Mesodermal cell (in vitro differentiated cells): Measurements from ENCODE around the gene MISP3.

Source experiments
- H3K27ac ChIP-seq: 2 replicates; pipeline ENCODE4 v1.7.0; 2013; ENCODE audit warnings: mild to moderate bottlenecking, low read depth, low read length, moderate library complexity; ENCODE audit not compliant: severe bottlenecking
- H3K36me3 ChIP-seq: 2 replicates; pipeline ENCODE4 v1.7.1; 2013; ENCODE audit warnings: mild to moderate bottlenecking, low read length, moderate library complexity; ENCODE audit not compliant: control insufficient read depth, insufficient read depth
- H3K4me1 ChIP-seq: one replicate; pipeline ENCODE4 v1.7.1; 2013; ENCODE audit warnings: mild to moderate bottlenecking, low read length; ENCODE audit not compliant: insufficient read depth, control insufficient read depth, poor library complexity, severe bottlenecking
- H3K4me3 ChIP-seq: 2 replicates; pipeline ENCODE4 v1.7.0; 2013; ENCODE audit warnings: low read length, control low read depth, mild to moderate bottlenecking; ENCODE audit not compliant: insufficient read depth, poor library complexity, severe bottlenecking; ENCODE audit errors: extremely low read depth
- H3K9me3 ChIP-seq: 2 replicates; pipeline ENCODE4 v1.7.1; 2013; ENCODE audit warnings: mild to moderate bottlenecking, low read length, moderate library complexity; ENCODE audit not compliant: control insufficient read depth
- WGBS, 2 experiments: methylation state at CpG; one replicate each; pipeline ENCODE4 v1.1.5; 2013; ENCODE audit warnings: missing lambda C conversion rate in 2 of 2; ENCODE audit not compliant: insufficient coverage in 2 of 2; 5-methylcytosine and 5-hydroxymethylcytosine counted together

The MISP3 gene

GRCh38 chr19:14116918-14117578 is 44.5 kb downstream of the MISP3 start:
- Histone ChIP-seq H3K4me1 (peaks cover 41% of the 10 kb centered on the region), H3K4me3 (peak overlapping the region; percentile 94), H3K36me3 (peaks cover 14% of the 10 kb centered on the region), H3K27ac (no peak overlapping the region), H3K9me3 (no peaks in the 10 kb centered on the region)
- WGBS, 2 experiments, result 1% methylated on average over 31 to 33 of the region's 33 CpGs

- H3K27ac ChIP-seq, result peak within 1 kb of the TSS; percentile 93
- 0% methylated on average over 55 to 56 of the region's 67 CpGs for WGBS, 2 experiments
- H3K36me3 ChIP-seq, result peaks cover 16% of the 10 kb centered on the region
- H3K9me3 ChIP-seq, result no peaks in the 10 kb centered on the region
- H3K4me3 ChIP-seq, result peak within 1 kb of the TSS; percentile 94
- H3K4me1 ChIP-seq, result peaks cover 37% of the 10 kb centered on the region
Observed at GRCh38 chr19:14117668-14118164, 45.1 kb downstream of the MISP3 start, which contains the start of gene PRKACA. PRKACA (minus strand) TSS chr19:14117762; CDS start chr19:14117547, 215 bp downstream.

DNA sequence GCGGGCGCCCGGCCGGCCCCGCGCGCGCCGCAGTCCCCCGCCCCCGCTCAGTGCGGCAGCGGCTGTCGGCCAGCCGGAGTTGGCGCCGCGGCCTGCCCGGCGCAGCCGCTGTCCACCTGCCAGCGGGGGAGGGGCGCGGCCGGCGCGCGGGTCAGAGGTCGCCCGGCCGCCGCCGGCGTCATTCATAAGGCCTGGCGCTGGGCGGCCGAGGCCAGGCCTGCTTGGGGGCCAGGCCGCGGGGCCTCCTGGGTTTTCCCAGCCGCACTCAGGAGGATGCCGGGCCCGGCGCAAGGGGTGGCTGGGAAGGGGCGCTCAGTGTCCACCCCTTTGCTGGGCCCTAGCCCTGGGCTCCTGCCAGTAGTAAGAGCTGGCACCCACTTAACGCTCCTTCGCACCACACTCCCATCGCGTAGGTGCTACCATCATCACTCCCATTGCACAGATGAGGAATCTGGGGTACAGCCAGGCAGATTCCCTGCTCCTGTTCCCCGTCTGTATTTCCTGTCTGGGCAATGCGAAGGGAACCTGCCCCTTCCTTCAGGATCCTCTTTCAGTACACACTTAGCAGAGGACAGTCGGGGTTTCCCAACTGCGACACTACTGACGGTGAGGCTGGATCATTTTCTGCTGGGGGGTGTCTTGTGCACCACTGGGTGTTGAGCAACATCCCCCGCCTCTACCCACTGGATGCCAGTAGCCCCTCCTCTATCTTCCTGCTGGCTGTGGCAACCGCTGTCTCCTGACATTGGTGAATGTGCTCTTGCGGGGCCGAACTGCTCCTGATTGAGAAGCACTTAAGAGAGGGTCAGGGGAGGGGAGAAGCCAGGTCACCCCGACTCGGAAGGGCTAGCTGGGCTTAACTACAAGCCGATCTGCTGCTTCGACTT is 45.8 kb downstream of the MISP3 start:
- Histone ChIP-seq H3K36me3 (peaks cover 17% of the 10 kb centered on the region), H3K27ac (peak overlapping the region; percentile 93), H3K4me3 (peak overlapping the region; percentile 34), H3K4me1 (peaks cover 30% of the 10 kb centered on the region), H3K9me3 (no peaks in the 10 kb centered on the region)
- WGBS, 2 experiments, result 15 to 19% methylated on average over 36 to 59 of the region's 61 CpGs

DNA sequence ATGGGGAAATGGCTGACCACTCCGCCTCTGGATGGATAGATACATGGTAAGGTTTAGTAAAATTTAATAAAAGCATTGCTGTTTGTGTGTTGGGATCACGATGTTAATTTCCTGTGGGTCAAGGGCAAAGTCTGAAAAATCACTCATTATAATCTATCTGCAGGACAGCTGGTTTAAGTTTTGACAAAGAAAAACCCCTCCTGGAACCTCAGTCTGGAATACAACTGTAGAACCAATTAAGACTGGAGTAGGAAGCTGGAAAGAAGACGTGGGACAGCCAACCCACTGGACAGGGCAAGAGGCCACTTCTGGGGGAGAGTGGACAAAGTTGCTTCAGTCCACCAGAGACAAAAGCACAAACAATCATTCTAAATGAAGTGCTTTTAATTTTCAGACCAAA is 46.6 kb downstream of the MISP3 start:
- WGBS, 2 experiments, result 94% methylated on average over 2 of the region's 3 CpGs; no CpG with 5 or more reads in 1 of the 2 experiments
- H3K4me1 ChIP-seq, result peaks cover 25% of the 10 kb centered on the region
- H3K4me3 ChIP-seq, result no peak overlapping the region
- H3K9me3 ChIP-seq, result no peaks in the 10 kb centered on the region
- H3K27ac ChIP-seq, result peak overlapping the region; percentile 93
- H3K36me3 ChIP-seq, result peaks cover 18% of the 10 kb centered on the region

DNA sequence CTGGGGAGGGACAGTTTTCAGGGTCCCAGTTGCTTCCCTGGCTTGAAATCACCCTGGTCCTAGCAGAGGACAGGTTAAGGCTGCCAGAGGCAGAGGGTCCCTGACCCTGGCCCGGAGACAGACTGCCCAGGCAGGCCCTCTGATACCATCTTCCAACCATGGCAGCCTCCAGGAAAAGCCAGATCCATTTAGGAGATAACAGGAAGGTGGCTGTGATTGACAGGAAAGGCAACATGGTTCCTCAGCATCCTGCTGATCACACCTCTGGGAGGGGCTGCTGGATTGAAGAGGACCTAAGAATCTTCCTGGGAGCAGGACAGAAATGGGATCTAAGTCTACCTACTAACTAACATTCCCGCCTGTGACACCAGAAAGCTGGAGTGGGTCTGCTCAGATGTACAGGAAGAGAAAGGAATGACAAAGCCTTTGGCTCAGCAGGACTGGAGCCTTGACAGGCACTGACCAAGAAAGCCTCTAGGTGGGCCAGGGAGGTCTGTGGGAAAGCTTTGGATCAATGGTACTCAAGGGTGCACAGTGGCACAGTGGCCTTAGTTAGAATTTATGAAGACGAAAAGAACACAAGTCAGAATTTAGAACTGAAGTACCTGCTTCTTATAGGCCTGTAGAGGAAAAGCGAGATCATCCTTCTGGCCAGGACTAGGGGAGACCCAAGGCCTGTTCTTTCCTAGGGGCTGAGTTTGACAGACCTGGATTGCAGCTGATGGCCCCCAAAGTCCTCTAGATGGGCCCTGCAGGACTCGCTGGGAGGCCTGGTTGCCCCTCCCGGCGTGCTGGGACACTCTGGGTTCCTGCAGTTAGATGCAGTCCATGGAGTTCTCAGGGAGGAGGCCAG is 47.3 kb downstream of the MISP3 start:
- Histone ChIP-seq H3K4me1 (peaks cover 25% of the 10 kb centered on the region), H3K9me3 (no peaks in the 10 kb centered on the region), H3K27ac (no peak overlapping the region), H3K36me3 (peaks cover 25% of the 10 kb centered on the region), H3K4me3 (no peak overlapping the region)
- 97 to 100% methylated on average over 6 to 7 of the region's 7 CpGs for WGBS, 2 experiments

- Histone ChIP-seq H3K4me3 (no peak overlapping the region), H3K27ac (no peak overlapping the region), H3K36me3 (peaks cover 30% of the 10 kb centered on the region), H3K4me1 (peaks cover 25% of the 10 kb centered on the region), H3K9me3 (no peaks in the 10 kb centered on the region)
- 88 to 92% methylated on average over 2 to 5 of the region's 7 CpGs for WGBS, 2 experiments
Observed at GRCh38 chr19:14120497-14120780, 47.9 kb downstream of the MISP3 start.

DNA sequence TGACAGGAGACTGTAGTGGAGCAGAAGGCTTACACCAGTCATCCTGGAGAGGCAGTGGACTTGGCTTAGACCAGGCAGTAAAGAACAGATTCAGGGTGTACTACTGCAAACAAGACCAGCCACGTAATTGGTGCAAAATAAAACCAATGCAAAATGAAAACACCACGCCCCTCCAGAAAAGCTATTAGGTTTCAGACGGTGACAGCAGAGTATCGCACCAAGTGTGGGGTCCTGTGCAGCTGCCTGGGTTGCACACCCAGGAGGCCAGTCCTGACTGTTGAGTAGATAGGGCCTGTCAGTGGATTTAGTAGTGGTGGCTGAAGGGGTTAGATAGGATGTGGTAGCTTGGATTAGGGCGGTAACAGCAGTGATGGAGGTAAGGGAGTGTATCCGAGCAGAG is 50.3 kb downstream of the MISP3 start:
- Histone ChIP-seq H3K36me3 (peaks cover 42% of the 10 kb centered on the region), H3K9me3 (no peaks in the 10 kb centered on the region), H3K27ac (no peak overlapping the region), H3K4me3 (no peak overlapping the region), H3K4me1 (peaks cover 15% of the 10 kb centered on the region)
- 100% methylated on average over 4 to 5 of the region's 6 CpGs for WGBS, 2 experiments
